Measurements from ENCODE around the gene SMU1.

- TF ChIP-seq POLR2AphosphoS5 (IDR thresholded peaks at IDR 0.05; ENCODE audit: low read depth, low read length) (peak; percentile 44; the same call in 1 of the 2 replicates), POLR2A (IDR thresholded peaks at IDR 0.05; ENCODE audit: low read depth, low read length) (peak; percentile 58; the same call in 1 of the 2 replicates), TAF1 (IDR thresholded peaks at IDR 0.05; ENCODE audit: low read depth, low read length) (no peak)
These were observed 32.0 kb upstream of the SMU1 start for GRCh38 chr9:33108472-33108871.
